ENCODE measurements around the gene TCP11L1.

DNA sequence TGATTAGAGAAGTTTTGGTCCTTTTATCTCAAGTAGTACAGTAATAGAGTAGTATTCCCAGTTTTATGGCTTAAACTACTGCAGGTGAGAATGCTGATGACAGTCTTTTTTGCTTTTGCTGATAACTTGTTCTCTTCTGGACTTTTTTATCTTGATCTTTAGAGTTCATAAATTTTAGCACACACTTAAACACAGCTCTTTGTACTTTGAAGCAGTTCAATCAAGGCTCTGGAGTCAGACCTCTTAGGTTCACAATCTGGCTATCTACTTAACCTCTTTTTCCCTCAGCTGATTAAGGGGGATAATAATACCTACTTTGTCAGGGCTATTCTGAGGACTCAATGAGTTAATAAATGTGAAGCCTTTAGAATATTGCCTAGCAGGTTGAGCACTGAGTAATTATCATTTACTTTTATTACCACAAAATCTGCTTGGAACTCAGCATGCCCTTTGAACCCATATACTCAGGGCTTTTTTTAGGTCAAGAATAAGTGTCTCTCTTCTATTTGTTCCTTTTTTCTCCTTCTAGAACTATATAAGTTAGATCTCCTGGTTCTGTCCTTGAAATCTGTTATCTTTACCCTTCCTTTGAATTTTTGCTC, 70.0 kb downstream of the TCP11L1 start:
- no peak for TF ChIP-seq POLR2A (IDR thresholded peaks at IDR 0.05)
- TF ChIP-seq, protein P1, sequence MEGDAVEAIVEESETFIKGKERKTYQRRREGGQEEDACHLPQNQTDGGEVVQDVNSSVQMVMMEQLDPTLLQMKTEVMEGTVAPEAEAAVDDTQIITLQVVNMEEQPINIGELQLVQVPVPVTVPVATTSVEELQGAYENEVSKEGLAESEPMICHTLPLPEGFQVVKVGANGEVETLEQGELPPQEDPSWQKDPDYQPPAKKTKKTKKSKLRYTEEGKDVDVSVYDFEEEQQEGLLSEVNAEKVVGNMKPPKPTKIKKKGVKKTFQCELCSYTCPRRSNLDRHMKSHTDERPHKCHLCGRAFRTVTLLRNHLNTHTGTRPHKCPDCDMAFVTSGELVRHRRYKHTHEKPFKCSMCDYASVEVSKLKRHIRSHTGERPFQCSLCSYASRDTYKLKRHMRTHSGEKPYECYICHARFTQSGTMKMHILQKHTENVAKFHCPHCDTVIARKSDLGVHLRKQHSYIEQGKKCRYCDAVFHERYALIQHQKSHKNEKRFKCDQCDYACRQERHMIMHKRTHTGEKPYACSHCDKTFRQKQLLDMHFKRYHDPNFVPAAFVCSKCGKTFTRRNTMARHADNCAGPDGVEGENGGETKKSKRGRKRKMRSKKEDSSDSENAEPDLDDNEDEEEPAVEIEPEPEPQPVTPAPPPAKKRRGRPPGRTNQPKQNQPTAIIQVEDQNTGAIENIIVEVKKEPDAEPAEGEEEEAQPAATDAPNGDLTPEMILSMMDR (IDR thresholded peaks at IDR 0.05), result no peak
